Measurements from ENCODE around the gene ICAM4. TPM values are rescaled to one million over a fixed set of nuclear protein-coding genes. Genes with fewer than 3 reads are reported as not detected.

ICAM4 gene
- total RNA-seq, 1 donor from 2014 or later, result not detected

GRCh38 chr19:10317045-10317856 is 30.5 kb downstream of the ICAM4 start:
- H2AFZ ChIP-seq (replicated peaks), result no peak overlapping the region
- DNase-seq (ENCODE audit: low spot score), result no peak
- H3K36me3 ChIP-seq, result no peaks in the 10 kb centered on the region
- peaks cover 14% of the 10 kb centered on the region for H3K4me1 Mint-ChIP-seq
- no peak overlapping the region for H3K27ac ChIP-seq
- peaks cover 13% of the 10 kb centered on the region for H3K36me3 Mint-ChIP-seq
- no peaks in the 10 kb centered on the region for H3K9me3 ChIP-seq (ENCODE audit: low read depth)
- peaks cover 36% of the 10 kb centered on the region for H3F3A ChIP-seq (ENCODE audit: low read depth)
- H3K79me2 ChIP-seq (ENCODE audit: low read depth), result peaks cover 6% of the 10 kb centered on the region
- H3K27me3 ChIP-seq, result no peaks in the 10 kb centered on the region
- H3K4me1 ChIP-seq, result peaks cover 7% of the 10 kb centered on the region
- H3K27ac Mint-ChIP-seq, result no peak overlapping the region
- H3K9ac ChIP-seq, result no peak overlapping the region
- no peak overlapping the region for H3K4me3 ChIP-seq
- no peaks in the 10 kb centered on the region for H3K9me3 Mint-ChIP-seq
- no peak overlapping the region for H3K4me2 ChIP-seq
- H3K27me3 Mint-ChIP-seq (ENCODE audit: insufficient read depth, low read depth), result peaks cover 4% of the 10 kb centered on the region
- no peak overlapping the region for H3K4me3 Mint-ChIP-seq
- peaks cover 3% of the 10 kb centered on the region for H4K20me1 ChIP-seq (ENCODE audit: low read depth)
- TF ChIP-seq, protein P1, sequence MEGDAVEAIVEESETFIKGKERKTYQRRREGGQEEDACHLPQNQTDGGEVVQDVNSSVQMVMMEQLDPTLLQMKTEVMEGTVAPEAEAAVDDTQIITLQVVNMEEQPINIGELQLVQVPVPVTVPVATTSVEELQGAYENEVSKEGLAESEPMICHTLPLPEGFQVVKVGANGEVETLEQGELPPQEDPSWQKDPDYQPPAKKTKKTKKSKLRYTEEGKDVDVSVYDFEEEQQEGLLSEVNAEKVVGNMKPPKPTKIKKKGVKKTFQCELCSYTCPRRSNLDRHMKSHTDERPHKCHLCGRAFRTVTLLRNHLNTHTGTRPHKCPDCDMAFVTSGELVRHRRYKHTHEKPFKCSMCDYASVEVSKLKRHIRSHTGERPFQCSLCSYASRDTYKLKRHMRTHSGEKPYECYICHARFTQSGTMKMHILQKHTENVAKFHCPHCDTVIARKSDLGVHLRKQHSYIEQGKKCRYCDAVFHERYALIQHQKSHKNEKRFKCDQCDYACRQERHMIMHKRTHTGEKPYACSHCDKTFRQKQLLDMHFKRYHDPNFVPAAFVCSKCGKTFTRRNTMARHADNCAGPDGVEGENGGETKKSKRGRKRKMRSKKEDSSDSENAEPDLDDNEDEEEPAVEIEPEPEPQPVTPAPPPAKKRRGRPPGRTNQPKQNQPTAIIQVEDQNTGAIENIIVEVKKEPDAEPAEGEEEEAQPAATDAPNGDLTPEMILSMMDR (IDR thresholded peaks at IDR 0.05), result no peak
- TF ChIP-seq EZH2phosphoT487 (IDR thresholded peaks at IDR 0.05), result no peak
- TF ChIP-seq EZH2 (IDR thresholded peaks at IDR 0.05), result no peak

GRCh38 chr19:10317857-10318462 is 31.2 kb downstream of the ICAM4 start:
- Mint-ChIP-seq H3K9me3 (no peaks in the 10 kb centered on the region), H3K36me3 (peaks cover 13% of the 10 kb centered on the region), H3K4me3 (no peak overlapping the region), H3K27me3 (ENCODE audit: insufficient read depth, low read depth) (peaks cover 4% of the 10 kb centered on the region), H3K27ac (no peak overlapping the region), H3K4me1 (peaks cover 14% of the 10 kb centered on the region)
- H4K20me1 ChIP-seq (ENCODE audit: low read depth), result peaks cover 3% of the 10 kb centered on the region
- H3K4me1 ChIP-seq, result peaks cover 7% of the 10 kb centered on the region
- H3K9ac ChIP-seq, result no peak overlapping the region
- H3K27ac ChIP-seq, result no peak overlapping the region
- no peak overlapping the region for H2AFZ ChIP-seq (replicated peaks)
- DNase-seq (ENCODE audit: low spot score), result no peak
- no peaks in the 10 kb centered on the region for H3K27me3 ChIP-seq
- no peak overlapping the region for H3K4me3 ChIP-seq
- H3K9me3 ChIP-seq (ENCODE audit: low read depth), result no peaks in the 10 kb centered on the region
- no peak overlapping the region for H3K4me2 ChIP-seq
- H3K36me3 ChIP-seq, result no peaks in the 10 kb centered on the region
- H3F3A ChIP-seq (ENCODE audit: low read depth), result peaks cover 36% of the 10 kb centered on the region
- peaks cover 6% of the 10 kb centered on the region for H3K79me2 ChIP-seq (ENCODE audit: low read depth)
- TF ChIP-seq EZH2phosphoT487 (IDR thresholded peaks at IDR 0.05) (no peak), EZH2 (IDR thresholded peaks at IDR 0.05) (no peak)
- TF ChIP-seq, protein P1 (IDR thresholded peaks at IDR 0.05), result no peak

GRCh38 chr19:10318807-10319682 is 32.3 kb downstream of the ICAM4 start:
- Mint-ChIP-seq H3K27me3 (ENCODE audit: insufficient read depth, low read depth) (peaks cover 4% of the 10 kb centered on the region), H3K9me3 (no peaks in the 10 kb centered on the region), H3K4me1 (peaks cover 14% of the 10 kb centered on the region), H3K36me3 (peaks cover 10% of the 10 kb centered on the region), H3K27ac (no peak overlapping the region), H3K4me3 (no peak overlapping the region)
- no peak overlapping the region for H3K4me3 ChIP-seq
- H3F3A ChIP-seq (ENCODE audit: low read depth), result peaks cover 36% of the 10 kb centered on the region
- DNase-seq (ENCODE audit: low spot score), result no peak
- H3K9ac ChIP-seq, result no peak overlapping the region
- H3K79me2 ChIP-seq (ENCODE audit: low read depth), result peaks cover 6% of the 10 kb centered on the region
- H3K27ac ChIP-seq, result no peak overlapping the region
- no peak overlapping the region for H3K4me2 ChIP-seq
- H3K4me1 ChIP-seq, result peaks cover 7% of the 10 kb centered on the region
- no peaks in the 10 kb centered on the region for H3K36me3 ChIP-seq
- no peaks in the 10 kb centered on the region for H3K27me3 ChIP-seq
- H3K9me3 ChIP-seq (ENCODE audit: low read depth), result no peaks in the 10 kb centered on the region
- H2AFZ ChIP-seq (replicated peaks), result no peak overlapping the region
- no peak for TF ChIP-seq EZH2phosphoT487 (IDR thresholded peaks at IDR 0.05)
- TF ChIP-seq, protein P1 (IDR thresholded peaks at IDR 0.05), result no peak
- TF ChIP-seq EZH2 (IDR thresholded peaks at IDR 0.05), result no peak
- peaks cover 5% of the 10 kb centered on the region for H4K20me1 ChIP-seq (ENCODE audit: low read depth)

Data from neural progenitor cell (in vitro differentiated cells).